HEK293 (cell line): Measurements from ENCODE around the gene KCNAB1.

ENCODE experiments used
- CTCF ChIA-PET: fragments of 350-600 bp; formaldehyde crosslinking; extraction: SDS; loops from one replicate; lab custom pipeline; 2021; ENCODE audit warnings: antibody characterized with exemption; lab: Yijun Ruan, JAX
- POLR2A ChIA-PET: fragments of 300-600 bp; formaldehyde crosslinking; extraction: SDS; loops from one replicate; lab custom pipeline; 2020; ENCODE audit warnings: antibody characterized with exemption, inconsistent platforms; lab: Yijun Ruan, JAX
- H3K27ac ChIP-seq: fragments of 200-500 bp; sonication (Bioruptor generic); 2 replicates; pipeline ENCODE4 v1.5.1; 2014; ENCODE audit warnings: low read depth, low read length, control low read depth, inconsistent platforms; ENCODE audit errors: extremely low read depth
- H3K36me3 ChIP-seq, 2 experiments: fragments of 200-500 bp in 1 of 2; sonication (Bioruptor generic) in 1 of 2; 1 replicate in 1 of 2; 2 replicates in 1 of 2; pipeline ENCODE4 v1.5.1; 2014 to 2017; ENCODE audit warnings: inconsistent platforms in 2 of 2, low read length in 2 of 2; ENCODE audit not compliant: control insufficient read depth in 2 of 2, insufficient read depth in 1 of 2
- H3K4me1 ChIP-seq: fragments of 200-500 bp; sonication (Bioruptor generic); 2 replicates; pipeline ENCODE4 v1.5.1; 2014; ENCODE audit warnings: mild to moderate bottlenecking, low read length, inconsistent platforms; ENCODE audit not compliant: control insufficient read depth, insufficient read depth
- H3K4me3 ChIP-seq: 2 replicates; pipeline ENCODE4 v1.5.1; 2011; ENCODE audit warnings: low read depth, mild to moderate bottlenecking, control low read depth, low read length, moderate library complexity
- H3K9me3 ChIP-seq: fragments of 200-500 bp; sonication (Bioruptor generic); 2 replicates; pipeline ENCODE4 v1.5.1; 2014; ENCODE audit warnings: low read depth, low read length, inconsistent platforms; ENCODE audit not compliant: control insufficient read depth, insufficient read depth
- HOXA7 ChIP-seq: sonication (generic); formaldehyde crosslinking; IDR thresholded peaks from 2 replicates; pipeline ENCODE4 v1.8.1; 2022; ENCODE audit warnings: missing genetic modification reagents, borderline replicate concordance
- REPIN1 ChIP-seq: fragments of 450-650 bp; formaldehyde crosslinking; IDR thresholded peaks from 2 replicates; pipeline ENCODE4 v1.5.1; 2017; ENCODE audit warnings: missing biosample characterization, missing genetic modification characterization, low read depth
- ZBTB17 ChIP-seq: fragments of 450-650 bp; formaldehyde crosslinking; IDR thresholded peaks from 2 replicates; pipeline ENCODE4 v1.5.1; 2016; ENCODE audit warnings: missing biosample characterization, missing genetic modification characterization
- ZBTB6 ChIP-seq: fragments of 450-650 bp; formaldehyde crosslinking; IDR thresholded peaks from 2 replicates; pipeline ENCODE4 v1.5.1; 2017; ENCODE audit warnings: missing biosample characterization, missing genetic modification characterization
- ZNF184 ChIP-seq: fragments of 450-650 bp; IDR thresholded peaks from 2 replicates; pipeline ENCODE4 v1.5.1; 2018; ENCODE audit warnings: missing biosample characterization, mild to moderate bottlenecking, missing genetic modification characterization
- ZNF202 ChIP-seq: fragments of 450-650 bp; formaldehyde crosslinking; IDR thresholded peaks from 2 replicates; pipeline ENCODE4 v1.5.1; 2016; ENCODE audit warnings: missing biosample characterization, missing genetic modification characterization, borderline replicate concordance
- ZNF221 ChIP-seq: fragments of 450-650 bp; formaldehyde crosslinking; IDR thresholded peaks from 2 replicates; pipeline ENCODE4 v1.5.1; 2017; ENCODE audit warnings: missing biosample characterization, missing genetic modification characterization, borderline replicate concordance
- ZNF335 ChIP-seq: fragments of 450-650 bp; formaldehyde crosslinking; conservative IDR thresholded peaks from 2 replicates; pipeline ENCODE4 v1.5.1; 2016; ENCODE audit warnings: missing biosample characterization, missing genetic modification characterization
- ZNF350 ChIP-seq: fragments of 450-650 bp; formaldehyde crosslinking; IDR thresholded peaks from 2 replicates; pipeline ENCODE4 v1.5.0; 2017; ENCODE audit warnings: missing biosample characterization, mild to moderate bottlenecking, missing genetic modification characterization
- ZNF362 ChIP-seq: fragments of 450-650 bp; formaldehyde crosslinking; IDR thresholded peaks from 2 replicates; pipeline ENCODE4 v1.5.1; 2016; ENCODE audit warnings: missing biosample characterization, missing genetic modification characterization
- ZNF398 ChIP-seq: fragments of 450-650 bp; formaldehyde crosslinking; IDR thresholded peaks from 2 replicates; pipeline ENCODE4 v1.5.1; 2017; ENCODE audit warnings: missing biosample characterization, missing genetic modification characterization
- ZNF423 ChIP-seq: fragments of 450-650 bp; formaldehyde crosslinking; IDR thresholded peaks from 2 replicates; pipeline ENCODE4 v1.5.1; 2016; ENCODE audit warnings: missing biosample characterization, missing genetic modification characterization
- ZNF530 ChIP-seq: fragments of 450-650 bp; formaldehyde crosslinking; IDR thresholded peaks from 2 replicates; pipeline ENCODE4 v1.5.1; 2016; ENCODE audit warnings: low read depth, missing biosample characterization, missing genetic modification characterization
- ZNF555 ChIP-seq: fragments of 450-650 bp; formaldehyde crosslinking; conservative IDR thresholded peaks from 2 replicates; pipeline ENCODE4 v1.5.1; 2017; ENCODE audit warnings: missing biosample characterization, mild to moderate bottlenecking, missing genetic modification characterization, inconsistent platforms
- ZNF639 ChIP-seq: fragments of 450-650 bp; formaldehyde crosslinking; IDR thresholded peaks from 2 replicates; pipeline ENCODE4 v1.5.1; 2016; ENCODE audit warnings: missing biosample characterization, missing genetic modification characterization
- ZNF768 ChIP-seq: fragments of 450-650 bp; formaldehyde crosslinking; IDR thresholded peaks from 2 replicates; pipeline ENCODE4 v1.5.1; 2018; ENCODE audit warnings: missing biosample characterization, mild to moderate bottlenecking, missing genetic modification characterization
- ZNF776 ChIP-seq: fragments of 450-650 bp; formaldehyde crosslinking; IDR thresholded peaks from 2 replicates; pipeline ENCODE4 v1.5.0; 2017; ENCODE audit warnings: missing biosample characterization, missing genetic modification characterization, borderline replicate concordance
- ZSCAN18 ChIP-seq: fragments of 450-650 bp; formaldehyde crosslinking; IDR thresholded peaks from 2 replicates; pipeline ENCODE4 v1.5.1; 2016; ENCODE audit warnings: missing biosample characterization, missing genetic modification characterization
- TF ChIP-seq, protein P1 (sequence below): fragments of 450-650 bp; formaldehyde crosslinking; IDR thresholded peaks from 2 replicates; pipeline ENCODE4 v1.5.1; 2016; ENCODE audit warnings: missing biosample characterization, missing genetic modification characterization

Gene KCNAB1

DNA sequence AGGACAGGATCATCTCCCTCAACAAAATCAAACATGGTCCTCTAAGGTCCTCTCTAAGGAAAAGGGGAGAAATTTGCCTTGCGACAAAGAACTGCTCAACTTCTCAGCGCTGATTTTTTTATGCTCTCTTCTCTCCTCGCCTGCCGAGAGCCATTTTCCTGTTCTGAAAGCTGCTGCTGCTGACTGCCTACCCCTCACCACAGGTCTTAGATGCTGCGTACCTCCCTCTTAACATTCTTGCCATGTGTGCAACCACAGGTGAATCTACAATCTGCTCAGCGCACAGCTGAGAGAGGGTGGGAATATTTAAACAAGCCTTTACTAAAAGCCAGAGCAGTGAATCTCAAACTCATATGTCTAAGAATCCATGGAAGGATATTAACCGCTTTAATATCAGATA is 223.8 kb downstream of the KCNAB1 start:
- H3K36me3 ChIP-seq, result no peaks in the 10 kb centered on the region
- ChIA-PET POLR2A (no interaction called here), CTCF (interaction anchor here (0.9 kb wide), 1 partner anchor 193 kb away, joined by 4 read pairs; no protein-coding TSS in a partner anchor)
- TF ChIP-seq ZNF530 (no peak), ZNF639 (no peak), ZSCAN18 (tag by site-specific recombination) (no peak)
- H3K4me3 ChIP-seq, result no peak overlapping the region
- H3K27ac ChIP-seq, result no peak overlapping the region
- no peaks in the 10 kb centered on the region for H3K4me1 ChIP-seq
- no peaks in the 10 kb centered on the region for H3K9me3 ChIP-seq

DNA sequence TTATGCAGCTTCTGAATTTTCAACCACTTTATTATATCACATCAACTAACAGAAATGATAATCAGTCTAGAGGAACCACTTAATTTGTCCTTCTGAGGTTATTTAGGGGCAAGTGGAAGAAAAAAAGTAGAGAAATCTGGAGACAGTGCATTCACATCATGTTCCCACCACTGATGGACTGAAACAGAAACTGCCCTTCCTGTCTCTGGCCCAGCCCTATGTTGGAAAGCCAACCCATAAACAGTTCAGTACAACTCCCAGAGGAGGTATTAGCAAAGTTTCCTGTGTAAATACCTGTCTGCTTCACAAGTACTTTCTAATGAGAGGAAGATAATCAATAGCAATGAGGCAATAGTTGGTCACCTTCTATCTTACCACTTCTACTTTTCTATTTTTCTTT is 228.7 kb downstream of the KCNAB1 start:
- TF ChIP-seq REPIN1 (tag by site-specific recombination) (no peak), ZBTB17 (tag by site-specific recombination) (no peak), ZSCAN18 (tag by site-specific recombination) (no peak), ZNF776 (tag by site-specific recombination) (no peak), ZNF221 (no peak), ZBTB6 (no peak), ZNF350 (tag by site-specific recombination) (no peak), ZNF335 (no peak), ZNF768 (tag by site-specific recombination) (no peak), ZNF202 (tag by site-specific recombination) (no peak)
- TF ChIP-seq, protein P1, sequence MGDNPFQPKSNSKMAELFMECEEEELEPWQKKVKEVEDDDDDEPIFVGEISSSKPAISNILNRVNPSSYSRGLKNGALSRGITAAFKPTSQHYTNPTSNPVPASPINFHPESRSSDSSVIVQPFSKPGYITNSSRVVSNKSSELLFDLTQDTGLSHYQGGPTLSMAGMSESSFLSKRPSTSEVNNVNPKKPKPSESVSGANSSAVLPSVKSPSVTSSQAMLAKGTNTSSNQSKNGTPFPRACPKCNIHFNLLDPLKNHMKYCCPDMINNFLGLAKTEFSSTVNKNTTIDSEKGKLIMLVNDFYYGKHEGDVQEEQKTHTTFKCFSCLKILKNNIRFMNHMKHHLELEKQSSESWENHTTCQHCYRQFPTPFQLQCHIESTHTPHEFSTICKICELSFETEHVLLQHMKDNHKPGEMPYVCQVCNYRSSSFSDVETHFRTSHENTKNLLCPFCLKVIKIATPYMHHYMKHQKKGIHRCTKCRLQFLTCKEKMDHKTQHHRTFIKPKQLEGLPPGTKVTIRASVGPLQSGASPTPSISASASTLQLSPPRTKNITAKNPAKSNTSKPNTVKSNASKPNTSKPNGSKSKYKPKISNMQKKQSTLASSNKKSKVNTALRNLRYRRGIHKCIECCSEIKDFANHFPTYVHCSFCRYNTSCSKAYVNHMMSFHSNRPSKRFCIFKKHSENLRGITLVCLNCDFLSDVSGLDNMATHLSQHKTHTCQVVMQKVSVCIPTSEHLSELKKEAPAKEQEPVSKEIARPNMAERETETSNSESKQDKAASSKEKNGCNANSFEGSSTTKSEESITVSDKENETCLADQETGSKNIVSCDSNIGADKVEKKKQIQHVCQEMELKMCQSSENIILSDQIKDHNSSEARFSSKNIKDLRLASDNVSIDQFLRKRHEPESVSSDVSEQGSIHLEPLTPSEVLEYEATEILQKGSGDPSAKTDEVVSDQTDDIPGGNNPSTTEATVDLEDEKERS (tag by site-specific recombination), result no peak
- ChIA-PET CTCF (no interaction called here), POLR2A (no interaction called here)
- no peak overlapping the region for H3K27ac ChIP-seq
- no peaks in the 10 kb centered on the region for H3K9me3 ChIP-seq
- no peaks in the 10 kb centered on the region for H3K36me3 ChIP-seq
- no peak overlapping the region for H3K4me3 ChIP-seq
- H3K4me1 ChIP-seq, result no peaks in the 10 kb centered on the region

DNA sequence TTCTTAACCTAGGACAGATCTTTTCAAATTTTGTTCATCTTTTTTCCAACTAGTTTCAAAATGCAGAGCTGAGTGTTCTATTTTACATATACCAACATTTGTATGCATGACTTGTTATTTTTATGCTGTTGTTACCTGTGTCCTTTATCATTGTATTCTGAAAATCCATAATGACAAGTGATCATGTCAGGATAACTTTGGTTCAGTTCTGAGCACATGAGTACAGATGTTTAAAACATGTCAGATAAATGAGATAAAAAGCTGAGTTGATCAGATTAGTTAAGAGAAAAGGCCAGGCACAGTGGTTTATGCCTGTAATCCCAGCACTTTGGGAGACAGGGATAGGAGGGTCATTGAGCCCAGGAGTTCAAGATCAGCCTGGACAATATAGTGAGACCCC is 229.6 kb downstream of the KCNAB1 start:
- POLR2A ChIA-PET, result no interaction called here
- Histone ChIP-seq H3K4me1 (no peaks in the 10 kb centered on the region), H3K9me3 (no peaks in the 10 kb centered on the region), H3K4me3 (no peak overlapping the region), H3K27ac (no peak overlapping the region), H3K36me3 (no peaks in the 10 kb centered on the region)
- CTCF ChIA-PET, result no interaction called here
- TF ChIP-seq HOXA7 (CRISPR knock-in tag) (no peak), ZNF362 (no peak), ZNF398 (tag by site-specific recombination) (no peak), ZNF423 (tag by site-specific recombination) (no peak), ZNF555 (tag by site-specific recombination) (no peak), ZNF184 (tag by site-specific recombination) (no peak)
